Panc1 (cell line): ENCODE results near the gene MDN1. TPM values are rescaled to one million over a fixed set of nuclear protein-coding genes. Genes with fewer than 3 reads are reported as not detected.

Experiments
- ATAC-seq: fragments of 200-7000 bp; cut with Tn5 transposase; 2 replicates; pipeline ENCODE4 v1.9.1; 2020; ENCODE audit warnings: mild to moderate bottlenecking, moderate library complexity
- BruUV-seq: library from RNA; stranded (reverse); fragments of 400-500 nt; replicated peaks from 2 replicates; lab custom pipeline; 2021; lab: Mats Ljungman, UMichigan
- CTCF ChIA-PET: fragments of 300-600 bp; sonication (Branson Sonifier 250); formaldehyde crosslinking; loops from one replicate; lab custom pipeline; 2022; ENCODE audit warnings: antibody characterized with exemption; lab: Charles Lee
- POLR2A ChIA-PET: fragments of 300-600 bp; sonication (Branson Sonifier 250); formaldehyde crosslinking; loops from one replicate; lab custom pipeline; 2022; ENCODE audit warnings: antibody characterized with exemption; lab: Charles Lee
- DNase-seq: peaks from one replicate; pipeline ENCODE4 v3.0.0-alpha.2; 2010; ENCODE audit warnings: low read depth, low spot score
- H3K27ac ChIP-seq: 2 replicates; pipeline ENCODE4 v1.5.1; 2011; ENCODE audit warnings: mild to moderate bottlenecking, low read length, inconsistent platforms
- H3K27me3 ChIP-seq: fragments of 200-500 bp; sonication (Bioruptor generic); 2 replicates; pipeline ENCODE4 v1.6.0; 2014; ENCODE audit warnings: low read length, inconsistent platforms; ENCODE audit not compliant: control insufficient read depth, insufficient read depth
- H3K36me3 ChIP-seq: fragments of 200-500 bp; sonication (Bioruptor generic); 2 replicates; pipeline ENCODE4 v1.5.1; 2014; ENCODE audit warnings: inconsistent platforms, mild to moderate bottlenecking, low read length, moderate library complexity; ENCODE audit not compliant: control insufficient read depth, insufficient read depth
- H3K4me1 ChIP-seq: 2 replicates; pipeline ENCODE4 v1.5.1; 2011; ENCODE audit warnings: inconsistent platforms, mild to moderate bottlenecking, low read length, moderate library complexity; ENCODE audit not compliant: control insufficient read depth, insufficient read depth
- H3K4me3 ChIP-seq, 2 experiments: 2 replicates each; pipeline ENCODE4 v1.5.1; 2011 to 2012; ENCODE audit warnings: low read depth in 2 of 2, low read length in 2 of 2, mild to moderate bottlenecking in 2 of 2, inconsistent platforms in 1 of 2, moderate library complexity in 1 of 2
- H3K9me3 ChIP-seq: fragments of 200-500 bp; sonication (Bioruptor generic); 2 replicates; pipeline ENCODE4 v1.5.1; 2014; ENCODE audit warnings: low read depth, mild to moderate bottlenecking, inconsistent platforms, low read length, moderate library complexity; ENCODE audit not compliant: control insufficient read depth, insufficient read depth
- POLR2AphosphoS5 ChIP-seq: IDR thresholded peaks from 2 replicates; pipeline ENCODE4 v1.6.1; 2012; ENCODE audit warnings: mild to moderate bottlenecking, low read depth, low read length, moderate library complexity
- SIN3A ChIP-seq: IDR thresholded peaks from 2 replicates; pipeline ENCODE4 v1.6.1; 2012; ENCODE audit warnings: low read depth, mild to moderate bottlenecking, low read length, moderate library complexity, borderline replicate concordance; ENCODE audit not compliant: insufficient read depth
- TCF7L2 ChIP-seq: IDR thresholded peaks from 2 replicates; pipeline ENCODE4 v1.6.1; 2011; ENCODE audit warnings: mild to moderate bottlenecking, low read depth, low read length, inconsistent platforms
- in situ Hi-C: cut with HindIII; loops from 2 replicates; pipeline ENCODE4 v1.10.0; 2016; ENCODE audit warnings: low sequenced_read_pairs, low pct_unique_long_range_greater_than_20kb
- intact Hi-C: fragments of 100-400 bp; cut with micrococcal nuclease; formaldehyde crosslinking; loops from one replicate; pipeline ENCODE4 v1.10.0; 2022; ENCODE audit not compliant: unreplicated experiment
- total RNA-seq: library from RNA; stranded (reverse); gene quantifications from one replicate; pipeline ENCODE4 v1.2.1, GENCODE V29; 2021; ENCODE audit not compliant: unreplicated experiment
- TF ChIP-seq, protein P1 (sequence below): fragments of 450-650 bp; IDR thresholded peaks from 2 replicates; pipeline ENCODE4 v1.5.1; 2017; ENCODE audit warnings: mild to moderate bottlenecking
- TF ChIP-seq, protein P2 (sequence below), 2 experiments: IDR thresholded peaks; 2 replicates each; pipeline ENCODE4 v1.6.1; 2011 to 2012; ENCODE audit warnings: low read depth in 2 of 2, control low read depth in 1 of 2, low read length in 1 of 2, mild to moderate bottlenecking in 1 of 2, moderate library complexity in 1 of 2; ENCODE audit not compliant: insufficient read depth in 1 of 2

Gene MDN1
- total RNA-seq, 1 experiment from 2014 or later = 47.8 TPM

DNA sequence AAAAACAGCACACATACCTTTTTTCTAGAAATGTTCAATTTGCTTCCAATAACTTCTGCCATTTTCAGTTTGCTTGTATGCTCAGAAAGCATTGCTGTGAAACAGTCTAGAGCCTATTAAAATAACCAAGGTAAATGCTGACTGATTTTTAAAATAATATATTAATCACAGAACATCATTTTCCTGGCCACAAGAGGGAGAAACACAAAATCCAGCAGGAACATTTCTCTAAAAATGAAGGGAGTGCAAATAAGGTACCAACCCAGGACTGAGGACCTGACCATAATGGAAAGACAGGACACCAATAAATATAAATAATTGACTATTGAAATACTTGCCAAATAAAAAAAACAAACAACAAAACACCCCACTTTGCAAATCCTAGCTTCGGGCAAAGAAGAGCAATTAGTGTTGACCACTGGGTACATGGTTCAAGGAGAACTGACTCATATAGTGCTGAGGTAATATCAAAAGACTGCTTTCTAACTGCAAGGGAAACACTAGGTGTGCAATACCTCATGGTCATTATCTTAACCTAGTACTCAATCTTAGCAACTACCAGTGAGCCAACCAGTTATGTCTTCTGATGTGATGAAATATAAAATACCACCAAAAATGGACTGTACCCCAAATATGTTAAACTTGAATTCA, 42.9 kb downstream of the MDN1 start:
- ChIA-PET CTCF (interaction anchor here (0.6 kb wide), 1 partner anchor 553 kb away, joined by 3 read pairs; no protein-coding TSS in a partner anchor), POLR2A (no interaction called here)
- BruUV-seq = no TSS peak
- in situ Hi-C loops = no loop called here
- ATAC-seq (no peak), DNase-seq (no peak)
- H3K36me3 ChIP-seq = peaks cover 23% of the 10 kb centered on the region; the same call in 1 of the 2 replicates
- H3K9me3 ChIP-seq = no peaks in the 10 kb centered on the region
- no peaks in the 10 kb centered on the region for H3K4me1 ChIP-seq
- no peak overlapping the region for H3K27ac ChIP-seq
- TF ChIP-seq POLR2AphosphoS5 = no peak
- TF ChIP-seq, protein P1, sequence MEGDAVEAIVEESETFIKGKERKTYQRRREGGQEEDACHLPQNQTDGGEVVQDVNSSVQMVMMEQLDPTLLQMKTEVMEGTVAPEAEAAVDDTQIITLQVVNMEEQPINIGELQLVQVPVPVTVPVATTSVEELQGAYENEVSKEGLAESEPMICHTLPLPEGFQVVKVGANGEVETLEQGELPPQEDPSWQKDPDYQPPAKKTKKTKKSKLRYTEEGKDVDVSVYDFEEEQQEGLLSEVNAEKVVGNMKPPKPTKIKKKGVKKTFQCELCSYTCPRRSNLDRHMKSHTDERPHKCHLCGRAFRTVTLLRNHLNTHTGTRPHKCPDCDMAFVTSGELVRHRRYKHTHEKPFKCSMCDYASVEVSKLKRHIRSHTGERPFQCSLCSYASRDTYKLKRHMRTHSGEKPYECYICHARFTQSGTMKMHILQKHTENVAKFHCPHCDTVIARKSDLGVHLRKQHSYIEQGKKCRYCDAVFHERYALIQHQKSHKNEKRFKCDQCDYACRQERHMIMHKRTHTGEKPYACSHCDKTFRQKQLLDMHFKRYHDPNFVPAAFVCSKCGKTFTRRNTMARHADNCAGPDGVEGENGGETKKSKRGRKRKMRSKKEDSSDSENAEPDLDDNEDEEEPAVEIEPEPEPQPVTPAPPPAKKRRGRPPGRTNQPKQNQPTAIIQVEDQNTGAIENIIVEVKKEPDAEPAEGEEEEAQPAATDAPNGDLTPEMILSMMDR = no peak; the same call in 1 of the 2 replicates
- TF ChIP-seq SIN3A = no peak
- TF ChIP-seq TCF7L2 = no peak
- TF ChIP-seq, protein P2, sequence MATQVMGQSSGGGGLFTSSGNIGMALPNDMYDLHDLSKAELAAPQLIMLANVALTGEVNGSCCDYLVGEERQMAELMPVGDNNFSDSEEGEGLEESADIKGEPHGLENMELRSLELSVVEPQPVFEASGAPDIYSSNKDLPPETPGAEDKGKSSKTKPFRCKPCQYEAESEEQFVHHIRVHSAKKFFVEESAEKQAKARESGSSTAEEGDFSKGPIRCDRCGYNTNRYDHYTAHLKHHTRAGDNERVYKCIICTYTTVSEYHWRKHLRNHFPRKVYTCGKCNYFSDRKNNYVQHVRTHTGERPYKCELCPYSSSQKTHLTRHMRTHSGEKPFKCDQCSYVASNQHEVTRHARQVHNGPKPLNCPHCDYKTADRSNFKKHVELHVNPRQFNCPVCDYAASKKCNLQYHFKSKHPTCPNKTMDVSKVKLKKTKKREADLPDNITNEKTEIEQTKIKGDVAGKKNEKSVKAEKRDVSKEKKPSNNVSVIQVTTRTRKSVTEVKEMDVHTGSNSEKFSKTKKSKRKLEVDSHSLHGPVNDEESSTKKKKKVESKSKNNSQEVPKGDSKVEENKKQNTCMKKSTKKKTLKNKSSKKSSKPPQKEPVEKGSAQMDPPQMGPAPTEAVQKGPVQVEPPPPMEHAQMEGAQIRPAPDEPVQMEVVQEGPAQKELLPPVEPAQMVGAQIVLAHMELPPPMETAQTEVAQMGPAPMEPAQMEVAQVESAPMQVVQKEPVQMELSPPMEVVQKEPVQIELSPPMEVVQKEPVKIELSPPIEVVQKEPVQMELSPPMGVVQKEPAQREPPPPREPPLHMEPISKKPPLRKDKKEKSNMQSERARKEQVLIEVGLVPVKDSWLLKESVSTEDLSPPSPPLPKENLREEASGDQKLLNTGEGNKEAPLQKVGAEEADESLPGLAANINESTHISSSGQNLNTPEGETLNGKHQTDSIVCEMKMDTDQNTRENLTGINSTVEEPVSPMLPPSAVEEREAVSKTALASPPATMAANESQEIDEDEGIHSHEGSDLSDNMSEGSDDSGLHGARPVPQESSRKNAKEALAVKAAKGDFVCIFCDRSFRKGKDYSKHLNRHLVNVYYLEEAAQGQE (IDR thresholded peaks at IDR 0.05; ENCODE audit: insufficient read depth in 1 of 2, low read depth in 2 of 2, low read length in 1 of 2) = no peak
- intact Hi-C loops = no loop called here
- no peaks in the 10 kb centered on the region for H3K27me3 ChIP-seq
- no peak overlapping the region for H3K4me3 ChIP-seq

DNA sequence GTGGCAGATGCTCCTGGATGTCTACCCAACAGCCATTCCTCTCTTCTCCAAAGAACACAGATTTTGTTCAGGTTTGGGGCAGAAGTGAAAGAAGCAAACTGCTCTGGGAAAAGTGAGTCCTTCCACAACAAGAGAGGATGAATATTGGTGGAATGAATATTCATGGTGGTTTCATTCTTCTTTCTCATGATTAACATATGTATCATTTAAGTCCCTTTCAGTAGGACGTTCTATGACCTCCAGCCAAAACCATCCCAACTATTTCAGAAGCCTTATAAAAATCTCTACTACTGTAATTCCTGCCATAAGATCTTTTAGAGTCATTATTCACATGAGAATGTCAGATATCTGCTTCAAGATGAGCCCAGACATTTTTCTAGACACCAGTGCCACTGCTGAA, 44.4 kb downstream of the MDN1 start:
- DNase-seq (no peak), ATAC-seq (no peak)
- intact Hi-C loops (no loop called here), in situ Hi-C loops (no loop called here)
- no peak overlapping the region for H3K4me3 ChIP-seq
- BruUV-seq = no TSS peak
- POLR2A ChIA-PET = no interaction called here
- CTCF ChIA-PET = no interaction called here
- H3K36me3 ChIP-seq = peaks cover 33% of the 10 kb centered on the region
- H3K4me1 ChIP-seq = no peaks in the 10 kb centered on the region
- no peaks in the 10 kb centered on the region for H3K9me3 ChIP-seq
- no peak for TF ChIP-seq TCF7L2
- TF ChIP-seq, protein P2 (IDR thresholded peaks at IDR 0.05; ENCODE audit: insufficient read depth in 1 of 2, low read depth in 2 of 2, low read length in 1 of 2) = no peak
- TF ChIP-seq, protein P1 = no peak
- TF ChIP-seq POLR2AphosphoS5 = no peak
- no peak for TF ChIP-seq SIN3A
- H3K27ac ChIP-seq = no peak overlapping the region
- no peaks in the 10 kb centered on the region for H3K27me3 ChIP-seq
